Raji (cell line): ENCODE measurements around the gene SEMA7A.

Experiments used
- POLR2A ChIP-seq: IDR thresholded peaks from 2 replicates; pipeline ENCODE4 v1.6.1; 2011; ENCODE audit warnings: low read depth, low read length, control low read depth; ENCODE audit not compliant: insufficient read depth

SEMA7A gene

DNA sequence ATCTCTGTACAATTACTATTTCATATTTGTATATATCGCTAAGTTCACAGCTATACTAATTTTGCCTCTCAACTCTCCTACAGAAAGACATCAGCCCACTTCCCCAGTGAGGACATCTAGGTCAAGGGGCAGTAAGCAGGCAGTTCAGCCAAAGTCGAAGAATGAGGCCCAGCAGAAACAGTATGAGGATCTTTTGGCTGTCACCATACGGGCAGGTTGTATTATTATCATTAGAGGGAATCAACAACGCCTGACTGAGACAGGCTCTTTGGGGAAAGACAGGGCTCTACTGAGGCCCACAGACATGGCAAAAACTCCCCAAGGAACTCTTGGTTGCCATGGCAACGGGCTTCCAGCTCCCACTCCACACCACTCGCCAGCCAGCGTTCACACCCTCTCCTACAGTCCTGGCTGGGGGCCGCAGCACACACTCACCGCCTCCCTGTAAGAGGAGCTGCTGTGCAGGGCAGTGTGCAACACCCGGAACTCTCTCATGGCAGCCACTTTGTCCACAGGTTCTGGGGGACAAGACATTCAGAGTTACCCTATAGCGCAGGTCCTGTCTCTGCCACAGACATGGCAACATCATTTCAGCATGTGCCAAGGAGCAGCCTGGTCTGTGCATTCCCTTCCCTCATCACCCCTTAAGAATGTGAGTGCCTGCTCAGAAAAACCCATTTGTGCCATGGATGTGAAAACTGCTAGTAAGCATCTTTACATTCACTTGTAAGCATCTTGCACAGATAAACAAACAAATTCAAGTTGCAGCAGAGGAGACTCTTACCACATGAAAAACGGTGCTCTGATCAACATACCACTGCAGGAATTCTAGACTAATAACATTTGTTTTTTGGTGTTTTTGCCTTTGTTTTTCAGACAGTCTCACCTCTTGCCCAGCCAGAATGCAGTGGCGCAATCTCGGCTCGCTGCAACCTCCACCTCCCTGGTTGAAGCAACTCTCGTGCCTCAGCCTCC, 18.4 kb upstream of the SEMA7A start:
- TF ChIP-seq POLR2A, result no peak

DNA sequence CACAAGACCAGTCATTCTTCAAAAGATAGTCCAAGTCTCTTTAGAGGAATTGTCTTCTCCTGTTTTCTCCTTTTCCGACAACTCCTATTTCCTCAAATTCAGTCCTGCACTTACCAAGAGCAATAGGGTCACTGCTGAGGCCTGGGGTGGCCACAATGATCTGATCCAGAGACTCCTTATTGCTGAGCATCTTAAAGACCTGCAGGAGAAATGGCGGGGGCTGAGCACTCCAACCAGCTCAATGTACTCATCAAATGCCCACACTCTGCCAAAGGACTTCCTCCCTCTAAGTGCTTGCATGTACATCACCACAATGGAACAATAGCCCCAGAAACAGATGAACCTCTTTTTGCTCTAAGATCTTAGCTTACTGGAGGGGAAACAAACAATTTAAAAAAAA, 17.6 kb upstream of the SEMA7A start:
- no peak for TF ChIP-seq POLR2A

DNA sequence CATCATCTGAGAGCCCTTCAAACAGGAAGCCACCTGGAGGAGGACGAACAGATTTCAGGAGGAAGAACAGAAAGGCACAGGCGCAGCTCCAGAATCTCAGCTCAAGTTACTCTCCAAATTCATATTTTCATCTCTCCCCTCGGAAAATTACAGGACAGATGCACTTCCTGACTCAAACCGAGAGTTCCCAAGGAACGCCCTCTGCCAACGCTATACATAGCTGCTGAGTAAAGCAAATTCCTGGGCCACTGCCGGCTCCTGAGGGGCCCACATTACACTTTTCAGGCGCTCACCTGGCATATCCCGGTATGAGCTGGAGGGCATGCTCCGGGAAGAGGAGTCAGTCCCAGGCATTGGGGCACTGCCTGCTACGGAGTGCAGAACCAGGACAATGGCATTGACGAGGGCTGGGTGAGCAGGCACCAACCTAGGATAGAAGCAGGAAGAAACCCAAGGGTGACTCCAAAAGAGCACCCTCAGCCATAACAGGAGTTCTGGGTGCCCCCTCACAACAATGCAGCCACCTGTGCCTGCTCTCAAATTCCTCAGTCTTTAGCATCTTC, 16.0 kb upstream of the SEMA7A start:
- no peak for TF ChIP-seq POLR2A

DNA sequence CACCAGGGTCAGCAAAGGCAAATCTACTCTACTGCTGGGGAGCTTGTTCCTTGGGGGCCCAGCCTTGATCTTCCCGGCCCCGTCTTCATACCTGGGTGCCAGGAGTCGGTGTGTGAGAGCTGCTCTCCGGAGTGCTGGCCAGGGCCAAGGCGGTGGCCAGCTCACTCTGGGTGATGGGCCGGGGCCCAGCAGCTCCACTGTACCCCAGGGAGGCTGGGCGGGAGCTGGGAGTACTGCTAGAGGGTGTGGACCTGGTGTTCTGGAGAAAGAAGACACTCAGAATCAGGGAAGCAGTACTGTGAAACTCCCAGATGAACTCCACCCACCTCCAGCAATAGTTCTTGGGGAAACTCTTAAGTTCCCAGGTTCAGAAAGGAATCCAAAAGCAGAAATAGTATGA, 15.3 kb upstream of the SEMA7A start:
- no peak for TF ChIP-seq POLR2A

DNA sequence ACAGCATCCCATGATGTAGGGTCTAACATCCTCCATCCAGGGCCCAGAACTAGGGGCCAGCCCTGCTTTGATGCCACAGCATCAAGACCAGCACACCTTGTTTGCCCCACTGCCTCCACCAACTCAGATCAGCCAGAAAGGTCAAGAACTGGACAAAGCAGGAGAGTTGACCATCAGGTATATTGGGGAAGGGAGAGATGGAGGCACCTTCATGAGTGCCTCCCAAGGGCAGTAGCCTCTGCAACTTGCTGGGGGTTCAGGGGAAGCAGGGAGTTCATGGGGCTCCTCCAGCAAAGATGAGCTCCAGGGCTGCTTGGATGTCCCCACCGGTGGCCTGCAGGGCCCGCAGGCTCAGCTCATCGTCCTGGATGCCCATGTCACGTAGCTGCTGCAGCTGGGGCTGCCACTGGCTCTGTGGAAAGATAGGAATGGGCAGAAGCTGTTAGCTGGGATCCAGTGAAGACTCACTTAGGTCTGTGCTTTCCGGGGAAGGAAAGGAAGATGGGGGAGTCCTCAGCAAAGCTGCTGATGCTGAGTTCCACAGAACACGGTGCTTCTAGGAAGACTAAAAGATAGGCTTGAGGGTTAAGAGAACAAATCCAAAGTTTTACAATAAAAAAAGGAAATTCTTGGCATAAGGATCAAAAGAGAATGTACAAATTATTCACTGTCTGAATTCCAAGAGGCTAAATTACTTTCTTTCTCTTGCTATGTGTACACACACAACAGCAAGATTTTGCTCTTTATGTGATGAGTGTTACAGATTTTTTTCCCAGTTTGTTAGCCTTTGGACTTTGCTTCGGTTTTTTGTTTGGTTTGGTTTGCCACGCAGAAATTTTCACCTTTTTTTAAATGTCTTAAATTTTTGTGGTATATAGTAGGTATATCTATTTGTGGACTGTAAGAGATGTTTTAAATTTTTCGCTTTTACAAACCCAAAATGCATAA, 12.3 kb upstream of the SEMA7A start:
- no peak for TF ChIP-seq POLR2A

DNA sequence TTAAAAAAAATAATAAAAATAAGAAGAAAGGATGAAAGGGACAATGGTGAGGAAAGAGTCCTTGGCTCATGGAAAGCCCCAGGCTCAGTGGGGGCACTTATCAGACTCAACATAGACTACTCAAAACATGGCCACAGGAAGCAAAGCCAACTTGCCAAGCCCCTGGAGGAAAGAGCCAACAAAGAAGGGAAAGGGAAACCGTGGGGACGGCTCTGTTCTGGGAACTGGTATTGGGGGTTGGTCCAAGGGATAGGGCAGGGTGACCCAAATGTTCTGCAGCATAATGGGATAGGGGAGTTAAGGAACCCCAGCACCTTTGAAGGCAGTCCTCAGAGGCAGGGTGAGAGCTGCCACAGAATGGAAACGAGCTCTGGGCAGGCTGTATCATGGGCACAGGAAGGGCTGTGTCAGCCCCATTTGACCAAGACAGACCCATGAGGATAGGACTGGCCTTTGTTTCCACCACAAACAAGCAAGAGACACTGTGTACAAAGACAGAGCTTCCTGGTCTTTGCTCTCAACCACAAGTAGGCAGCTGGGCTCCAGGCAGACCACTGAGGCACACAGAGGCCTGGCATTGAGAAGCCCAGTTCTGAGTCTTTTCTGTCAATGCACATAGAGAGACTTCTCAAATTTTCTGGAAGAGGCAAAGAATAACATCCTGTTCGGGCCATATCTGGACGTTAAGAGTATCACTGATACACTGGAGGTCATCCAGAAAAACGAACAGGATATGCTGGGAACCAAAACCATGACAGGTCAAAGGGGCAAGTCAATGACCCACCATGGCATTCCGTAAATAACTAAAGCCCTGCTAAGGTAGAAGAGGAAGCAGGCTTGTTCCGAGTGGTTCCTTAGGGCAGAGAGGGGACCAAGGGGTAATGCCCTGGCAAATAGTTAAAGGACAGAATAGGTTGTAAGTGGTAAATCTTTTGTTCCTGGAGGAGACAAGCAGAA, 10.6 kb upstream of the SEMA7A start:
- no peak for TF ChIP-seq POLR2A

DNA sequence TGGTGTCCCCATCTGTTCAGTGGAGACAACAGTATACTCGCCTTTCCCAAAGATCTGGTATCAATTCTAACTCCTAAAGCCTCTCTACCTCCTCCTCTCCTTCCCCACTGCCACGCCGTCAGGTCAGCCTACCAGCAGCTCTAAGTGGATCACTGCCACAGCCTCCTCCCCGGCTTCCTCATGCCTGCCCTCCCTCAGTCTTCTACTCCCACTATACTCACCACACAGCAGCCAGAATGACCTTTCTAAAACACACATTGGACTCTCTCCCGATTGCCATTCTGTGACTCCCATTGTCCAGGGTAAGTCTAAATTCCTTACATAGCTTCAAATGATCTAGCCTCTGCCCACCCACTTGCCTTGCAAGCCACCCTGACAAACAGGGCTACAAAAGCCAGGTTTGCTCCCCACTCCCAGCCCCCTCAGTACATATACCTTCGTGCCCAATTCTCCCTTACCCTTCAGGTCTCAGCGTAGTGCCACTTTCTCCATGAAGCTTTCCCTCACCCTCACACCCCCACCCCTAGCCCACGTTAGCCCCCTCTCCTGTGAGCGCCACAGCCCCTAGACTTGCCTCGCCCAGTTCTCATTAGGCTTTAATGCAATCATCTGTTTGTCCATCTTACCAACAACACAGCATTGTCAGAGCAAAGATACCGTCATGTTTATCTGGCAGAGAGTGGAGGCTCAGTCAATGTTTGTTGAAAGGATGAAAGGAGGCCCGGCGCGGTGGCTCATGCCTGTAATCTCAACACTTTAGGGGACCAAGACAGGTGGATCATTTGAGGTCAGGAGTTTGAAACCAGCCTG, 9.5 kb upstream of the SEMA7A start:
- no peak for TF ChIP-seq POLR2A

DNA sequence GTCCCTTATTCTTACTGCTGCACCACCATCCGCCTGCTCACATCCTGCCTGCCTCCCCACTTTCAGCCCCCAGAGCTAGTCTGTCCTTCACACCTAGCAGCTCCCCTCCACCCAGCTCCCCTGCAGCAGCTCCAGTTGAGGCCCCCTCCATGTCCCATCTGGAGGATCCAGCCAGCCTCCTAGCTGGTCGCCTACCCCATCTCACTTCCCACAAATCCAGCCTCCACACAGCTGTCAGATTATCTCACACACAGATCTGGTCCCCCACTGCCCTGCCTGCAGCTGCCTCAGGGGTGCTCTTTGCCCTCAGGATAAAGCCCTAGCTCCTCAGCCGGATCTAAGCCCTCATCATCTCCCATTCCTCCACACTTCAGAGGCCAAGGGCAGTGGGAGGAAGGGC, 8.8 kb upstream of the SEMA7A start:
- TF ChIP-seq POLR2A, result no peak

DNA sequence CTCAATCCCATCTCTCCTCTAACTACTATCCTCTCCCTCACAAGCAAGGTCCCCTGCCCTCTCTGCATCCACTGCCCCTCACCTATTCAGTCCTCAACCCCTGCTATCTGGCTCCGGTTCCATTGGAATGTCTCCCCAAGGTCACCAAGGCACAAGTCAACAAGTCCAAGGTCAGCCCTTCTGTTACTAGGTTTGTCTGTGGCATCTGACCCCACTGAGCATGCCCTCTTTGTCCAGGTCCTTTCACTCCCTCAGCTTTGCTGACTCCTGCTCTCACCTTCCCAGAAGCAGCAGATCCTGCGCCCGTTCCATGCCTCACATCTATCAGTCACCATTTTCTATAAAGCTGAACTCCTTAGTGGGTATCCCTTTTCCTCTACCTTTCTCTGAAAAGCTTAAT, 8.3 kb upstream of the SEMA7A start:
- TF ChIP-seq POLR2A, result no peak

DNA sequence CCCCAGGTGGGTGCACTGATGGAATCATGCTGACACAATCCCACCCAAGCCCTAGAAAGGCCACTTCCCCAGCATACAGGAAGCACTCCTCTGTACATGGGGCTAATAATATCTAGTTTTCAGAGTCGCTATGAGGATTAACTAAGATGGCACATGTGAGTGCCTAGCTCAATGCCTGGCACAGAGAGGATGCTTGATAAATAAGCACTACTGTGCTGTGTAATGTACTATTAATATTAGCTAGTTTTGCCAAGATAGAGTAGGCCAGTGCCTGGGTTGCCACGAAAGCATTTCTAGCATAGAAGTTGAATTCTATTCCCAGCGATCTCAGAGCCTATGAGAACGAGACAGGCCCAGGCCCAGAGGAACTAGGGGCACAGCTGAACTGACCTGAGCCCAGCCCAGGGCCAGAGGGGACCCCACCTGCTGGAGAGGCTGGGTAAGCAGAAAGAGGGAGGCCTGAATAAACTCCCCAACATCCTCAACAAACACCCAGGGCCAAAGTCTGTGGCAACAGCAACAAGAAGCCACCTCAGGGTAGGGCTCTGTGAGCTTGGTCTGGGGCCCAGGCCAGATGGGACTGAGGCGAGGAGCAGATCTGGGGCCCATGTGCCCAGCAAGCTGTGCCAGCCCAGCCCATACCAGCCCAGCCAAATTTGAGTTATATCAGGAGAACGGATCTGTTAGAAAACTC, 7.6 kb upstream of the SEMA7A start:
- TF ChIP-seq POLR2A, result no peak

DNA sequence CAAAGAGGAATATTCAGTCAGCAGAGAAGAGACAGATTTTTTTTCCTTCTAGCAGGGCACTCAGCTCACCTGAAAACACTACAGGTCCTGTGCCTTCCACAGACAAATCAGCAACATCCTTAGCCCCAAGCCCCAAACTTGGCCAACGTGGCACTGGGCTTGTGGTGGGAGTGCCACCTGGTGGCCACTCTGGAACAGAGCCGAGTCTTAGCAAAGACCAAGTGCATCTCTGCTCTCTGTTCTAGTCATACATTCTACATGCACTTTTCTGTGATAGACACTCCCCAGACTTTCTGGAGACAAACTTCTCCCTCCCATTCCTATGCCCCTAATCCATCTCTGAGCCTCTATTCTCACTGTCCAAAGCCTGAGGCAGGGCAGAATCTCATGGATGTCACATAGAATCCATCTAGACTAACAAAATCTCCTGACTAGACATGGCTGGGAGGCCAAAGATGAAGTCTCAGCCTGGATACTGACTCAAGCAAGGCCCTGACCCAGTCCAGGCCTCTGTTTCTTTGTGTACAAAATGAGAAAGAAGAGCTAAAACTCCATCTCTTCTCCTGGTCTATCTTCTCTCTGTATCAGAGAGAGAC, 5.1 kb upstream of the SEMA7A start:
- TF ChIP-seq POLR2A, result no peak

DNA sequence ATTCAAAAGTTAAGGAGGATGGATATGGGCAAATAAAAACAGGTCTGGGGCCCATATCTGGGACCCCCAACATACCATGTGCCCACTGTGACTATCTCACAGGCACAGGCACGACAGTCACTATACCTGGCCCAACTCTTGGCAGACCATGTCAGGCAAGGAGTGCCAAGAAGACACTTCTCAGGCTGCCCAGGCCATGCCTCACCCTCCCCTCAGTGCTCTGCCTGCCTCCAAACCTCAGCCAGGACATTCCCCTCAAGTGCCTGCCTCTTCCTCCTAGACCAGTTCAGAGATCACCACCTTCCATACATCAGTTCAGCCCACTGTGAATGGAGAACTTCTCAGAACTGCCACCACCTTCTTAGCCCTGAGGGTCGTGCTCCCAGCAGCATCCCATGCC, 4.4 kb upstream of the SEMA7A start:
- no peak for TF ChIP-seq POLR2A
